ENCODE data around the gene FIBIN.
"Not testable (repeated sequence)": the region's sequence is repeated elsewhere in the genome, so short reads cannot be mapped to it uniquely, and the experiment has no call there.

The FIBIN gene

GRCh38 chr11:26977209-26977608 is 16.7 kb upstream of the FIBIN start:
- not testable (repeated sequence) for DNase-seq (ENCODE audit: low read depth)

- DNase-seq (ENCODE audit: low read depth): no peak
Observed at GRCh38 chr11:26983645-26984044, 10.3 kb upstream of the FIBIN start.

GRCh38 chr11:26985470-26985869 is 8.4 kb upstream of the FIBIN start:
- DNase-seq (ENCODE audit: low read depth): no peak

- no peak for DNase-seq (ENCODE audit: low read depth)
Observed at GRCh38 chr11:26985943-26986342, 8.0 kb upstream of the FIBIN start.

GRCh38 chr11:26987272-26987671 is 6.6 kb upstream of the FIBIN start:
- DNase-seq (ENCODE audit: low read depth): no peak

GRCh38 chr11:26987731-26988130 is 6.2 kb upstream of the FIBIN start:
- DNase-seq (ENCODE audit: low read depth): no peak

- no peak for DNase-seq (ENCODE audit: low read depth)
Observed at GRCh38 chr11:26992031-26992541, 1.8 kb upstream of the FIBIN start.

- DNase-seq (ENCODE audit: low read depth): no peak
Observed at GRCh38 chr11:26994631-26995095, 751 bp downstream of the FIBIN start.

- no peak for DNase-seq (ENCODE audit: low read depth)
Observed at GRCh38 chr11:26995701-26996460, 2.0 kb downstream of the FIBIN start.

GRCh38 chr11:26997378-26997777 is 3.5 kb downstream of the FIBIN start:
- DNase-seq (ENCODE audit: low read depth): no peak

- not testable (repeated sequence) for DNase-seq (ENCODE audit: low read depth)
Observed at GRCh38 chr11:27001136-27001730, 7.3 kb downstream of the FIBIN start.

- DNase-seq (ENCODE audit: low read depth): no peak
Observed at GRCh38 chr11:27002431-27002830, 8.5 kb downstream of the FIBIN start.

GRCh38 chr11:27002838-27003237 is 8.9 kb downstream of the FIBIN start:
- no peak for DNase-seq (ENCODE audit: low read depth)

- DNase-seq (ENCODE audit: low read depth): no peak
Observed at GRCh38 chr11:27004103-27004502, 10.2 kb downstream of the FIBIN start.

- DNase-seq (ENCODE audit: low read depth): no peak
Observed at GRCh38 chr11:27008811-27009535, 15.1 kb downstream of the FIBIN start.

- no peak for DNase-seq (ENCODE audit: low read depth)
Observed at GRCh38 chr11:27011560-27012233, 17.8 kb downstream of the FIBIN start.

- no peak for DNase-seq (ENCODE audit: low read depth)
Observed at GRCh38 chr11:27012234-27012921, 18.5 kb downstream of the FIBIN start.

GRCh38 chr11:27013781-27014361 is 20.0 kb downstream of the FIBIN start:
- DNase-seq (ENCODE audit: low read depth): no peak

- DNase-seq (ENCODE audit: low read depth): no peak
Observed at GRCh38 chr11:27018902-27019529, 25.1 kb downstream of the FIBIN start.

GRCh38 chr11:27020751-27021150 is 26.8 kb downstream of the FIBIN start:
- DNase-seq (ENCODE audit: low read depth): no peak

Measured in stimulated activated CD8-positive, alpha-beta memory T cell treated with anti-CD3 and anti-CD28 coated beads, Interleukin-12 subunit alpha, Interleukin-12 subunit beta, amount 100 ng/mL, for 1 hour (primary cell).